OCI-LY7 (cell line): ENCODE results near the gene HSBP1. TPM values are rescaled to one million over a fixed set of nuclear protein-coding genes. Genes with fewer than 3 reads are reported as not detected.
A peak's percentile ranks its signal among the peaks of the same experiment; 100 is the strongest.

Experiments used
- BruUV-seq: library from RNA; stranded (reverse); fragments of 400-500 nt; replicated peaks from 2 replicates; lab custom pipeline; 2021; lab: Mats Ljungman, UMichigan
- CTCF ChIA-PET: fragments of 300-600 bp; sonication (Branson Sonifier 250); formaldehyde crosslinking; loops from one replicate; lab custom pipeline; 2022; ENCODE audit warnings: antibody characterized with exemption; ENCODE audit not compliant: unreplicated experiment; lab: Charles Lee
- POLR2A ChIA-PET: fragments of 300-600 bp; sonication (Branson Sonifier 250); formaldehyde crosslinking; loops from one replicate; lab custom pipeline; 2022; ENCODE audit warnings: antibody characterized with exemption; lab: Charles Lee
- DNase-seq: peaks from one replicate; pipeline ENCODE4 v3.0.0-alpha.2; 2015; ENCODE audit warnings: low spot score
- H2AFZ ChIP-seq: fragments of 200-600 bp; sonication (generic), shearing (Covaris generic); 2 replicates; pipeline ENCODE4 v1.6.1; 2014; ENCODE audit warnings: mild to moderate bottlenecking, antibody characterized with exemption, low read length, moderate library complexity
- H3K27ac ChIP-seq: fragments of 200-600 bp; sonication (generic); 2 replicates; pipeline ENCODE4 v1.5.1; 2014; ENCODE audit warnings: mixed run types, low read depth, mild to moderate bottlenecking, moderate library complexity, low read length, inconsistent platforms; ENCODE audit not compliant: poor library complexity, severe bottlenecking
- H3K36me3 ChIP-seq: fragments of 200-600 bp; sonication (generic); 2 replicates; pipeline ENCODE4 v1.6.1; 2014; ENCODE audit warnings: mild to moderate bottlenecking, antibody characterized with exemption, low read length, moderate library complexity, mixed read lengths; ENCODE audit not compliant: insufficient read depth
- H3K4me1 ChIP-seq: fragments of 200-600 bp; sonication (generic); 2 replicates; pipeline ENCODE4 v1.5.1; 2014; ENCODE audit warnings: mild to moderate bottlenecking, low read length; ENCODE audit not compliant: insufficient read depth, poor library complexity, severe bottlenecking
- H3K4me2 ChIP-seq: fragments of 200-600 bp; sonication (generic); 2 replicates; pipeline ENCODE4 v1.6.1; 2014; ENCODE audit warnings: mild to moderate bottlenecking, low read length
- H3K4me3 ChIP-seq: fragments of 200-600 bp; sonication (generic); 2 replicates; pipeline ENCODE4 v1.5.1; 2014; ENCODE audit warnings: mild to moderate bottlenecking, low read depth, low read length; ENCODE audit not compliant: poor library complexity, severe bottlenecking
- H3K79me2 ChIP-seq: fragments of 200-600 bp; sonication (generic); 2 replicates; pipeline ENCODE4 v1.6.1; 2016; ENCODE audit warnings: low read depth, mild to moderate bottlenecking, low read length, moderate library complexity, mixed read lengths; ENCODE audit not compliant: insufficient read depth
- H3K9me2 ChIP-seq: fragments of 200-600 bp; sonication (generic); 2 replicates; pipeline ENCODE4 v1.6.1; 2016; ENCODE audit warnings: mild to moderate bottlenecking, low read length, mixed read lengths; ENCODE audit not compliant: insufficient read depth
- H3K9me3 ChIP-seq: fragments of 200-600 bp; sonication (generic); 2 replicates; pipeline ENCODE4 v1.6.1; 2014; ENCODE audit warnings: mild to moderate bottlenecking, mixed run types, low read length, mixed read lengths
- H4K20me1 ChIP-seq: fragments of 200-600 bp; sonication (generic); 2 replicates; pipeline ENCODE4 v1.6.1; 2014; ENCODE audit warnings: mild to moderate bottlenecking, antibody characterized with exemption, low read length, moderate library complexity, mixed read lengths; ENCODE audit not compliant: insufficient read depth
- EZH2phosphoT487 ChIP-seq: fragments of 200-600 bp; sonication (generic); IDR thresholded peaks from 2 replicates; pipeline ENCODE4 v1.6.1; 2018; ENCODE audit warnings: low read depth, borderline replicate concordance, mild to moderate bottlenecking, mixed run types, antibody characterized with exemption, low read length, moderate library complexity, mixed read lengths
- intact Hi-C: fragments of 100-400 bp; cut with micrococcal nuclease; formaldehyde crosslinking; loops from one replicate; pipeline ENCODE4 v1.10.0; 2022; ENCODE audit not compliant: unreplicated experiment
- total RNA-seq, 2 experiments: library from RNA; depleted of rRNA in 1 of 2; stranded (reverse); fragments of >200 nt in 1 of 2; shearing (Covaris generic) in 1 of 2; gene quantifications; 2 replicates each; pipeline ENCODE4 v1.2.3, GENCODE V29; 2014 to 2022
- TF ChIP-seq, protein P1 (sequence below): fragments of 200-600 bp; sonication (generic); conservative IDR thresholded peaks from 2 replicates; pipeline ENCODE4 v1.5.1; 2014; ENCODE audit warnings: mild to moderate bottlenecking, antibody characterized with exemption, low read length, moderate library complexity, mixed read lengths

The HSBP1 gene
- total RNA-seq, 2 experiments from 2014 or later = 105 to 131 TPM

DNA sequence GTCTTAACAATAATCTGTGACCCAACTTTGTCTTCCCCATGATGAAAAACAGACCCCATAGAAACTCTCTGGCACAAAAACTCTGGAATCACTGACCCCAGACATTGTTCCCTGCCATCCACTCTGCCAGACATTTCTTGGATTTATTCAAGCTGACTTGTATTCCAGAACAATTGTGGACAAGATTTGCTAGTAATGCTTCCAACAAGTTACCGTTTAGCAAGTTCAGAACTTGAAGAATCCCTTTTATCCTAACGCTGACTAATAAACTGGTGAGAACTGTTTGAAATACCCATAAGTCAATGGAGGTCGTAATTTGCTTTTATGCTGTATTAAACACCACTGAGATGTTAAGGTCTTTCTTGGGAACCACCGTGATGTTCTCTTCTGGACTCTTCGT, 10.5 kb downstream of the HSBP1 start:
- intact Hi-C loops = no loop called here
- Histone ChIP-seq H3K27ac (no peak overlapping the region), H3K4me2 (no peak overlapping the region), H4K20me1 (no peaks in the 10 kb centered on the region), H2AFZ (no peak overlapping the region), H3K4me1 (no peaks in the 10 kb centered on the region), H3K4me3 (no peak overlapping the region), H3K36me3 (peaks cover 4% of the 10 kb centered on the region), H3K9me3 (no peaks in the 10 kb centered on the region), H3K9me2 (no peaks in the 10 kb centered on the region), H3K79me2 (no peaks in the 10 kb centered on the region)
- POLR2A ChIA-PET = no interaction called here
- BruUV-seq = no TSS peak
- no peak for TF ChIP-seq EZH2phosphoT487
- TF ChIP-seq, protein P1, sequence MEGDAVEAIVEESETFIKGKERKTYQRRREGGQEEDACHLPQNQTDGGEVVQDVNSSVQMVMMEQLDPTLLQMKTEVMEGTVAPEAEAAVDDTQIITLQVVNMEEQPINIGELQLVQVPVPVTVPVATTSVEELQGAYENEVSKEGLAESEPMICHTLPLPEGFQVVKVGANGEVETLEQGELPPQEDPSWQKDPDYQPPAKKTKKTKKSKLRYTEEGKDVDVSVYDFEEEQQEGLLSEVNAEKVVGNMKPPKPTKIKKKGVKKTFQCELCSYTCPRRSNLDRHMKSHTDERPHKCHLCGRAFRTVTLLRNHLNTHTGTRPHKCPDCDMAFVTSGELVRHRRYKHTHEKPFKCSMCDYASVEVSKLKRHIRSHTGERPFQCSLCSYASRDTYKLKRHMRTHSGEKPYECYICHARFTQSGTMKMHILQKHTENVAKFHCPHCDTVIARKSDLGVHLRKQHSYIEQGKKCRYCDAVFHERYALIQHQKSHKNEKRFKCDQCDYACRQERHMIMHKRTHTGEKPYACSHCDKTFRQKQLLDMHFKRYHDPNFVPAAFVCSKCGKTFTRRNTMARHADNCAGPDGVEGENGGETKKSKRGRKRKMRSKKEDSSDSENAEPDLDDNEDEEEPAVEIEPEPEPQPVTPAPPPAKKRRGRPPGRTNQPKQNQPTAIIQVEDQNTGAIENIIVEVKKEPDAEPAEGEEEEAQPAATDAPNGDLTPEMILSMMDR = no peak
- CTCF ChIA-PET = no interaction called here
- DNase-seq = no peak

DNA sequence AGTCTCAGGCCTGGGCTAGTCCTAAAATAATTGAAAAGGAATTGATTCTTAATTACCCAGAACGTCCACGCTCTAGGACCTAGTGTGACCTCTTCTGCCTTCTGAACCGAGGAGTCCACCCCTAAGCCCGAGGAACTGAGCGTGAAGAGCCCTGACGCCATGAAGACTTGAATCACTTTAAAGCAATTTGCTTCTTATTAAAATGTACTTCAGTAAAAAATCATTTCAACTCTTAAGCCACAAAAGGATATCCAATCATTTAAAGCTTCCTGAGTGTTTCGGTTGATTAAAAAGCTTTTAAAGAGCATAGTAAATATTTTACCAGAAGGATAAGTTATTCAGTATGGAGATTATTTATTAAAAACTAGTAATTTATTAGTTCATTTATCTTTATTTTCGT, 11.6 kb downstream of the HSBP1 start:
- no peaks in the 10 kb centered on the region for H3K4me1 ChIP-seq
- no peak for TF ChIP-seq EZH2phosphoT487
- TF ChIP-seq, protein P1 = no peak
- H3K9me2 ChIP-seq = no peaks in the 10 kb centered on the region
- no peaks in the 10 kb centered on the region for H3K79me2 ChIP-seq
- H3K36me3 ChIP-seq = no peaks in the 10 kb centered on the region
- H4K20me1 ChIP-seq = no peaks in the 10 kb centered on the region
- intact Hi-C loops = no loop called here
- H3K4me2 ChIP-seq = no peak overlapping the region
- no peak overlapping the region for H3K4me3 ChIP-seq
- H3K27ac ChIP-seq = no peak overlapping the region
- BruUV-seq = no TSS peak
- POLR2A ChIA-PET = no interaction called here
- no peak for DNase-seq
- H3K9me3 ChIP-seq = no peaks in the 10 kb centered on the region
- H2AFZ ChIP-seq = no peak overlapping the region
- CTCF ChIA-PET = no interaction called here

DNA sequence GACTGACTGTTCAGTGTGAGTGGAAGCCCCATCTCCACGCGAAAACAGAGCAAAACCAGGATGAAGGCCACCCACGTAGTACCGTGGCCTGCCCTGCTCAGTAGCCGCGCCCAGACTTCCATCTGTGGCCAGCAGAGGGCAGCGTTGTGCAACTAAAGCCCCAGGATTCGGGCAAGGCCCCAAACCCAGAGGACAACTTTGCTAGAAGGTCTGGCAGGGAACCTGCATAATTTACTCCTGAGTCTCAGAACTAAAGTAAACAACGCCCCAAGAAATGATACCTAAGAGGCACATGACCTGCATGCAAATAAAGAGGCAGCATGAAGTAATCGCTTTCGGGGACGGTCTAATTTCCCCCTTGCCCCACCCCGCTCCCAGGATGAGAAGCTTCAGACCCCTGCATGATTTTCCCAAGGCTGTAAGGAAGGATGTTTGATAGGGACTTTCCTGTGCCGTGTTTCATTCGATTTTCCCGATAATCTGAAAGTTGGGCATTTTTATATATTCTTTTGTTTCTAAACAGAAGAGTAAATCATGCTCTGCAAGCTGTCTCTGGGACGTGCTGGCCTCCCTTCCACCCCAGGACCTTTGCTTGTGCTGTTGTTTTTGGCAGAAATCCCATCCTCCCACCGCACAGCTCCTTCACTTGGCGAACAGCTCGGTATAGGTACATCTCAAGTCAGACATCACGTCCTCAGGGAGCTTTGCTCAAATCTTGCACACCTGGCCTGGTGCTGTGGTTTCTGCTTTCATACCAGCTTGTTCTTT, 18.6 kb downstream of the HSBP1 start:
- DNase-seq = peak; percentile 74
- Histone ChIP-seq H3K9me2 (no peaks in the 10 kb centered on the region), H3K4me1 (no peaks in the 10 kb centered on the region), H3K79me2 (no peaks in the 10 kb centered on the region), H3K36me3 (no peaks in the 10 kb centered on the region), H4K20me1 (no peaks in the 10 kb centered on the region; the same call in 1 of the 2 replicates), H2AFZ (peak overlapping the region; percentile 66; the same call in 1 of the 2 replicates), H3K4me3 (no peak overlapping the region), H3K27ac (no peak overlapping the region), H3K9me3 (no peaks in the 10 kb centered on the region), H3K4me2 (no peak overlapping the region)
- no TSS peak for BruUV-seq
- POLR2A ChIA-PET = no interaction called here
- no peak for TF ChIP-seq EZH2phosphoT487
- TF ChIP-seq, protein P1 = peak; percentile 95
- CTCF ChIA-PET = interaction anchor here (0.5 kb wide), 1 partner anchor 63 kb away, joined by 4 read pairs; no protein-coding TSS in a partner anchor
- intact Hi-C loops = loop anchor here (1.0 to 10.0 kb wide), 4 partner anchors 53 to 238 kb away; partner anchors contain the start of gene OSGIN1
